HG03064 (cell line): ENCODE data around the gene BTBD9.
"Not testable (repeated sequence)": the region's sequence is repeated elsewhere in the genome, so short reads cannot be mapped to it uniquely, and the experiment has no call there.

Source experiments
- ATAC-seq: cut with Tn5 transposase; IDR thresholded peaks from one replicate; pipeline ENCODE4 v1.9.1; 2021; ENCODE audit warnings: low read depth; ENCODE audit not compliant: unreplicated experiment

The BTBD9 gene

GRCh38 chr6:38650207-38650752, 10.6 kb upstream of the BTBD9 start:
- no peak for ATAC-seq

GRCh38 chr6:38649744-38650143, 10.0 kb upstream of the BTBD9 start:
- ATAC-seq: no peak

GRCh38 chr6:38648629-38649028, 8.9 kb upstream of the BTBD9 start:
- no peak for ATAC-seq

GRCh38 chr6:38646166-38646878, 6.6 kb upstream of the BTBD9 start:
- no peak for ATAC-seq

GRCh38 chr6:38644951-38645350, 5.2 kb upstream of the BTBD9 start:
- ATAC-seq: no peak

GRCh38 chr6:38640216-38640909, 634 bp upstream of the BTBD9 start:
- peak; percentile 20 for ATAC-seq

GRCh38 chr6:38638941-38639497, 710 bp downstream of the BTBD9 start:
- ATAC-seq: peak; percentile 21

- no peak for ATAC-seq
These were observed 2.0 kb downstream of the BTBD9 start for GRCh38 chr6:38637756-38638155.

GRCh38 chr6:38636027-38636426, 3.7 kb downstream of the BTBD9 start:
- no peak for ATAC-seq

GRCh38 chr6:38634518-38634917, 5.2 kb downstream of the BTBD9 start:
- ATAC-seq: no peak

- ATAC-seq: no peak
These were observed 7.2 kb downstream of the BTBD9 start for GRCh38 chr6:38632490-38632889.

GRCh38 chr6:38631186-38631783, 8.4 kb downstream of the BTBD9 start:
- no peak for ATAC-seq

GRCh38 chr6:38625217-38625616, 14.5 kb downstream of the BTBD9 start:
- ATAC-seq: no peak

GRCh38 chr6:38619342-38619741, 20.4 kb downstream of the BTBD9 start:
- not testable (repeated sequence) for ATAC-seq

- not testable (repeated sequence) for ATAC-seq
These were observed 21.4 kb downstream of the BTBD9 start for GRCh38 chr6:38618301-38618700.

- ATAC-seq: no peak
These were observed 21.9 kb downstream of the BTBD9 start for GRCh38 chr6:38617856-38618255.

- no peak for ATAC-seq
These were observed 27.4 kb downstream of the BTBD9 start for GRCh38 chr6:38612143-38612965.

- ATAC-seq: no peak
These were observed 29.6 kb downstream of the BTBD9 start for GRCh38 chr6:38610050-38610625.

- no peak for ATAC-seq
These were observed 35.0 kb downstream of the BTBD9 start for GRCh38 chr6:38604700-38605099.

GRCh38 chr6:38603966-38604365, 35.8 kb downstream of the BTBD9 start:
- ATAC-seq: no peak
